Measurements from ENCODE around the gene SLC26A3.

Gene SLC26A3

GRCh38 chr7:107743567-107744344 is 59.3 kb downstream of the SLC26A3 start, which contains the start of gene CBLL1:
Gene CBLL1 (plus strand): TSS chr7:107744142. CDS start chr7:107744164, 22 bp downstream.
- Mint-ChIP-seq H3K4me1 (peaks cover 45% of the 10 kb centered on the region), H3K4me3 (peak within 1 kb of the TSS; percentile 99), H3K27me3 (no peaks in the 10 kb centered on the region), H3K36me3 (no peaks in the 10 kb centered on the region), H3K27ac (peak within 1 kb of the TSS; percentile 94), H3K9me3 (no peaks in the 10 kb centered on the region)
- ATAC-seq = peak; percentile 97

- H3K4me3 Mint-ChIP-seq = peak overlapping the region; percentile 99
- H3K4me1 Mint-ChIP-seq = peaks cover 45% of the 10 kb centered on the region
- no peaks in the 10 kb centered on the region for H3K36me3 Mint-ChIP-seq
- no peaks in the 10 kb centered on the region for H3K9me3 Mint-ChIP-seq
- H3K27ac Mint-ChIP-seq = peak overlapping the region; percentile 94
- no peaks in the 10 kb centered on the region for H3K27me3 Mint-ChIP-seq
- ATAC-seq = peak; percentile 57
Observed at GRCh38 chr7:107742678-107743566, 60.1 kb downstream of the SLC26A3 start.

- Mint-ChIP-seq H3K4me3 (no peak overlapping the region), H3K36me3 (no peaks in the 10 kb centered on the region), H3K9me3 (no peaks in the 10 kb centered on the region), H3K27ac (no peak overlapping the region), H3K4me1 (no peaks in the 10 kb centered on the region), H3K27me3 (peaks cover 29% of the 10 kb centered on the region)
- no peak for ATAC-seq
Observed at GRCh38 chr7:107728276-107728675, 74.7 kb downstream of the SLC26A3 start.

- H3K27ac Mint-ChIP-seq = no peak overlapping the region
- no peaks in the 10 kb centered on the region for H3K4me1 Mint-ChIP-seq
- H3K27me3 Mint-ChIP-seq = peaks cover 29% of the 10 kb centered on the region
- H3K36me3 Mint-ChIP-seq = no peaks in the 10 kb centered on the region
- no peak for ATAC-seq
- no peak overlapping the region for H3K4me3 Mint-ChIP-seq
- H3K9me3 Mint-ChIP-seq = no peaks in the 10 kb centered on the region
Observed at GRCh38 chr7:107726356-107727130, 76.5 kb downstream of the SLC26A3 start.

GRCh38 chr7:107725138-107725740 is 77.8 kb downstream of the SLC26A3 start:
- ATAC-seq = no peak
- Mint-ChIP-seq H3K4me1 (no peaks in the 10 kb centered on the region), H3K9me3 (no peaks in the 10 kb centered on the region), H3K36me3 (no peaks in the 10 kb centered on the region), H3K27ac (no peak overlapping the region), H3K4me3 (no peak overlapping the region), H3K27me3 (peaks cover 29% of the 10 kb centered on the region)

- H3K36me3 Mint-ChIP-seq = no peaks in the 10 kb centered on the region
- H3K27ac Mint-ChIP-seq = no peak overlapping the region
- no peaks in the 10 kb centered on the region for H3K9me3 Mint-ChIP-seq
- no peak for ATAC-seq
- H3K4me3 Mint-ChIP-seq = no peak overlapping the region
- H3K27me3 Mint-ChIP-seq = peaks cover 13% of the 10 kb centered on the region
- H3K4me1 Mint-ChIP-seq = no peaks in the 10 kb centered on the region
Observed at GRCh38 chr7:107723255-107723654, 79.8 kb downstream of the SLC26A3 start.

DNA sequence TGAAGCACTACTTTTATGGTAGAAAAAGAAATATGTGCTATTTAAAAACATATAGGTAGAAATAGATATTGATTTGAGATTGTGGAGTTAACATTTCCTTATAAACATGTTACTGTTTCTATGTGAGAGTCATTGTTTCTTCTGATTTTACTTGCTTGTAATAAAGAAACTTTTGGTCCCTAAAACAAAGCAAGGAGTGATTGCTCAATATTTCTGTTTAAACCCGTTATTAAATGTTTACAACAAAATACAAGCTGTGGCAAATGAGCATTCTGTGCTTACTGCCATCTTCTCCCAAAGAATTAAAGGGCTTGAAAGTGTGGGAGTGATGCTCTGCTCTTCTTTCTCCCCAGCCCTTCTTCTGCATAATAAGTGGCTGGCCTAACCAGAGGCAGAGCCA is 81.7 kb downstream of the SLC26A3 start:
- H3K9me3 Mint-ChIP-seq = no peaks in the 10 kb centered on the region

DNA sequence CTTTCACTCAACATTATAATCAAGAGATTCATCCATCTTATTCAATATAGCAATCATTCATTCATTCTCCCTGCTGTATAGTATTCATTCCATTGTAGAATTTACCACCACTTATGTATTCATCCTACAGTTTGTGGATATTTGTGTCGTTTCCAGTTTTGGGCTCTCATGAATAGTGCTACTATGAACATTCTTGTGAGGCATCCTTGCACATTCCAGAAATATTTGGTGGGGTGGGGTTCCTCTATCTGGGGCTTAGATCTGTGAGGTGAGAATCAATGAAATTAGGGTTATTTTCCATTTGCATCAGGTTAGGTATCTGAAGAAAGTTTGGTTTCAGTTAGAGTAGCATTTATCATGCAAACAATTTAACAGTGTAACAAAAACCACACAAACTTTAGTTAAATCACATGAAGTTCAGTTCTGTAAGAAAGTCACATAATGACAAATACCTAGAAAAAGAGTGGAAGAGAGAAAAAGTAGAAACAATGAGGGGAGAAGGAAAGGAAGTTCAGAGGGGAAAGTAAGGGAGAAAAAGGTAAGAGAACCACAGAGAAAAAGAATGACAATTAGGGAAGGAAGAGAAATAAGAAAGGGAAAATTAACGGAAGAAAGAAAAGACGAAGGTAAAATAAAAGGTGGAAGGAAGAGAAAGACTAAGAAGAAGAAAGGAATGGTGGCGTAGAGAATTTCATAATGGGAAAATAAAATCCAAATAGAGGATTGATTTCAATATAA is 84.4 kb downstream of the SLC26A3 start:
- Mint-ChIP-seq H3K36me3 (no peaks in the 10 kb centered on the region), H3K4me1 (no peaks in the 10 kb centered on the region), H3K27ac (no peak overlapping the region), H3K27me3 (no peaks in the 10 kb centered on the region), H3K4me3 (no peak overlapping the region), H3K9me3 (no peaks in the 10 kb centered on the region)
- ATAC-seq = no peak

More for the DNA sequence above, 81.7 kb downstream of the SLC26A3 start:
- Mint-ChIP-seq H3K27ac (no peak overlapping the region), H3K27me3 (no peaks in the 10 kb centered on the region), H3K4me3 (no peak overlapping the region), H3K4me1 (no peaks in the 10 kb centered on the region), H3K36me3 (no peaks in the 10 kb centered on the region)
- ATAC-seq = no peak

DNA sequence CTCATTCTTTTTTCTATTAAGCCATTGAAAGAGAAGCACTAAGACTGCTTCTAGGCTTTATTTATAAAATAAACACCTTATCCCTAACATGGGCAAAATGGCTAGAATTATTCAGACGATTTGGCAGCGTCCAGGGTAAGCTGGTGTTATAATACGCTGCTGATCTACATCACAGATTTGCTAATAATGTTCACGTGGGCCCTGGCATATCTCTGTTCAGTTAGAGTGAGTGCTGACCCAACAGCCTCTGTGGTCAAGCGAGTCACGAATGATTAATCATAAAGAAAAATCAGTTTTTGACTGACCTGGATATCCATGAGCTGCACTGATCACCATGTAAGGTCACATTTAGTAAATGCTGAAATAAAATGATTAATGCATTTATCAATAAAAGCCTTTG is 87.5 kb downstream of the SLC26A3 start:
- no peaks in the 10 kb centered on the region for H3K9me3 Mint-ChIP-seq
- no peaks in the 10 kb centered on the region for H3K36me3 Mint-ChIP-seq
- no peak overlapping the region for H3K27ac Mint-ChIP-seq
- H3K4me3 Mint-ChIP-seq = no peak overlapping the region
- H3K27me3 Mint-ChIP-seq = no peaks in the 10 kb centered on the region
- H3K4me1 Mint-ChIP-seq = no peaks in the 10 kb centered on the region
- no peak for ATAC-seq
